ENCODE data around the gene PRR35.

The PRR35 gene

GRCh38 chr16:554640-555365 is 5.4 kb upstream of the PRR35 start:
- no peak for DNase-seq (ENCODE audit: low read depth in 1 of 2, low spot score in 1 of 2)
- H3K27ac ChIP-seq (replicated peaks), result no peak overlapping the region
- no peak for TF ChIP-seq GABPA (IDR thresholded peaks at IDR 0.05; ENCODE audit: low read depth)
- TF ChIP-seq, protein P1, sequence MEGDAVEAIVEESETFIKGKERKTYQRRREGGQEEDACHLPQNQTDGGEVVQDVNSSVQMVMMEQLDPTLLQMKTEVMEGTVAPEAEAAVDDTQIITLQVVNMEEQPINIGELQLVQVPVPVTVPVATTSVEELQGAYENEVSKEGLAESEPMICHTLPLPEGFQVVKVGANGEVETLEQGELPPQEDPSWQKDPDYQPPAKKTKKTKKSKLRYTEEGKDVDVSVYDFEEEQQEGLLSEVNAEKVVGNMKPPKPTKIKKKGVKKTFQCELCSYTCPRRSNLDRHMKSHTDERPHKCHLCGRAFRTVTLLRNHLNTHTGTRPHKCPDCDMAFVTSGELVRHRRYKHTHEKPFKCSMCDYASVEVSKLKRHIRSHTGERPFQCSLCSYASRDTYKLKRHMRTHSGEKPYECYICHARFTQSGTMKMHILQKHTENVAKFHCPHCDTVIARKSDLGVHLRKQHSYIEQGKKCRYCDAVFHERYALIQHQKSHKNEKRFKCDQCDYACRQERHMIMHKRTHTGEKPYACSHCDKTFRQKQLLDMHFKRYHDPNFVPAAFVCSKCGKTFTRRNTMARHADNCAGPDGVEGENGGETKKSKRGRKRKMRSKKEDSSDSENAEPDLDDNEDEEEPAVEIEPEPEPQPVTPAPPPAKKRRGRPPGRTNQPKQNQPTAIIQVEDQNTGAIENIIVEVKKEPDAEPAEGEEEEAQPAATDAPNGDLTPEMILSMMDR (IDR thresholded peaks at IDR 0.05; ENCODE audit: insufficient read depth, low read length), result no peak
- TF ChIP-seq REST (IDR thresholded peaks at IDR 0.05; ENCODE audit: insufficient replicate concordance, low read depth), result no peak
- no peak for TF ChIP-seq POLR2AphosphoS5 (IDR thresholded peaks at IDR 0.05; ENCODE audit: low read depth)
- TF ChIP-seq SPI1 (IDR thresholded peaks at IDR 0.05; ENCODE audit: borderline replicate concordance, low read depth), result no peak
- H3K4me3 ChIP-seq (replicated peaks; ENCODE audit: insufficient read depth, low read length), result no peak overlapping the region
- H3K27me3 ChIP-seq (ENCODE audit: insufficient read depth, poor library complexity, severe bottlenecking), result peaks cover 10% of the 10 kb centered on the region

DNA sequence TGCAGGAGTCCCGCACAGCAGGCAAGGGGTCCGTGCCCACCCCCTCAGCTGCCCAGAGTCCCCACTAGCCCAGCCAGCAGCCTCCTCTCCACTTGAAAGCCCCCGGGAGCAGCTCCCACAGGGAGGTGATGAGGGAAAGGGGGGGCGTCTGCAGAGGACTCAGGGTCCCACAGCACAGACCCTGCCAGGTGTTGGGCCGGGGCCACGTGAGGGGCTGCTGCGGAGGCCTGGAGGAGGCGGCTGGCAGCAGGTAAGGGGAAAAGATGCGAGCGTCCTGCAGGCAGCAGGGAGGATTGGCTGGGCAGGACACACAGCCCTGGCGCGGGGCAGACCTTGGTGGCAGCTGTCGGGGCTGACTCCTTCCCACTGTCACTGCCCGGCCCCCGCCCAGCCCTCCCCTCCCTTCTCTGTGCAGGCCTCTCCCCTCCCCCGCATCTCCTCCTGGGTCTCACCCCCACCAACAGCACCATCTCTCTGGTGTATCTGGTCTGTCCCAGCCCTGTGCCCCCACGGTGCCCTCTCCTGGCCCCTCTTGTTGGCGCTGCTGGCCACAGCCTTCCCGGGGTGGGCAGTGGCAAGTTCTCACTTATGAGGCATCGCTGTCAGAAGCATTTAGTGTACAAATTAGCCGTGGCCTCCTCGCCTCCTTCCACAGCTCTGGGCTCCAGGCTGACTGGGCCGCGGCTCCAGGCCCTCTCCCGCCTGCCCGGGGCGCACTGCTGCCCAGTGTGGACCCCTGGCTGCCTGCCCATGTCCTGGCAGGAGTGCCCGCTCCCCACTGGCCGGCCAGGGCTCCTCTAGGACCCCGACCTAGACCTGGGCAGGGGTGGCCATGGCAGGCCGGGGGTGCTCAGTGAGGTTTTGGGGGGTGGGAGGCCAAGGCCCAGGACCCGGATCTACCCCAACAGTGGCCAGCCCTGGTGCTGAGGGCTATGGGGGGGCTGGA is 4.4 kb upstream of the PRR35 start:
- DNase-seq (ENCODE audit: low read depth in 1 of 2, low spot score in 1 of 2), result no peak
- Histone ChIP-seq H3K4me3 (replicated peaks; ENCODE audit: insufficient read depth, low read length) (no peak overlapping the region), H3K27ac (replicated peaks) (no peak overlapping the region), H3K27me3 (ENCODE audit: insufficient read depth, poor library complexity, severe bottlenecking) (peaks cover 11% of the 10 kb centered on the region)
- no peak for TF ChIP-seq POLR2AphosphoS5 (IDR thresholded peaks at IDR 0.05; ENCODE audit: low read depth)
- no peak for TF ChIP-seq SPI1 (IDR thresholded peaks at IDR 0.05; ENCODE audit: borderline replicate concordance, low read depth)
- TF ChIP-seq GABPA (IDR thresholded peaks at IDR 0.05; ENCODE audit: low read depth), result no peak
- TF ChIP-seq, protein P1 (IDR thresholded peaks at IDR 0.05; ENCODE audit: insufficient read depth, low read length), result no peak
- no peak for TF ChIP-seq REST (IDR thresholded peaks at IDR 0.05; ENCODE audit: insufficient replicate concordance, low read depth)

DNA sequence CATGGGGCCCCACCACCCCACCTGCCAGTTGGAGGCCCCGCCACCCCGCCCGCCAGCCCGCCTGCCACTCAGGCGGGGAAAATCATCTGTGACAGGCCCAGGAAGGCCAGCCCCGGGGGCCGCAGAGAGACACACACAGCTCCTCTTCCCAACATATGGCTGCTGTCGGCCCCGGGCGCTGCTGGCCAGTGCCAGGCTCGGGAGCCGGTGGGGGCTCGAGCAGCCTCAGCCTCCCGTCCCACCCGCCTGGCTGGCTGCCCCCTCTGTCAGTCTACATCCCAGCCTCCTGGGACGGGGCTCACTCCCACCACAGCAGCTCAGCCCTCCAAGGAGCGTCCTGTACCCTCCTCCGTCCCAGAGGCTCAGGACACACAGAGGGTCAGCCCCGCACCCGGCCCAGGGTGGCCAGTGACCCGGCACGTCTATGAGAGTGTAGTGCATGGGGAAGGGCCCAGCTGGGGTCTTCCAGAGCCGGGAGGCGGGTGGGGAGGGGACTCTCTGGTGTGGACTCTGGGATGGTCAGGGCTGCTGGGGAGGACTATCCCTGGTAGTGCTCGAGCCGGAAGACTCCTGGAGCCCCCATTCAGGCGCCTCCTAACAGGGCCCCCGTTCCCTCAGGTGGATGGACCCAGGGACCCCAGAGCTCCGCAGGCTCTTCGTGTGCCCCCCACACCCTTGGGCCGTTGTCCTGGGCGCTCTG is 3.6 kb upstream of the PRR35 start:
- DNase-seq (ENCODE audit: low read depth in 1 of 2, low spot score in 1 of 2), result no peak
- TF ChIP-seq, protein P1 (IDR thresholded peaks at IDR 0.05; ENCODE audit: insufficient read depth, low read length), result no peak
- TF ChIP-seq SPI1 (IDR thresholded peaks at IDR 0.05; ENCODE audit: borderline replicate concordance, low read depth) (no peak), POLR2AphosphoS5 (IDR thresholded peaks at IDR 0.05; ENCODE audit: low read depth) (no peak), REST (IDR thresholded peaks at IDR 0.05; ENCODE audit: insufficient replicate concordance, low read depth) (no peak), GABPA (IDR thresholded peaks at IDR 0.05; ENCODE audit: low read depth) (no peak)

More for the DNA sequence above, 3.6 kb upstream of the PRR35 start:
- Histone ChIP-seq H3K4me3 (replicated peaks; ENCODE audit: insufficient read depth, low read length) (no peak overlapping the region), H3K27me3 (ENCODE audit: insufficient read depth, poor library complexity, severe bottlenecking) (peaks cover 20% of the 10 kb centered on the region), H3K27ac (replicated peaks) (no peak overlapping the region)
